GM19397 (cell line): ENCODE data around the gene SLC9A3.
"Not testable (repeated sequence)": the region's sequence is repeated elsewhere in the genome, so short reads cannot be mapped to it uniquely, and the experiment has no call there.

ENCODE experiments used
- ATAC-seq: cut with Tn5 transposase; IDR thresholded peaks from one replicate; pipeline ENCODE4 v1.9.1; 2021; ENCODE audit warnings: mild to moderate bottlenecking, moderate library complexity; ENCODE audit not compliant: unreplicated experiment

SLC9A3 gene

DNA sequence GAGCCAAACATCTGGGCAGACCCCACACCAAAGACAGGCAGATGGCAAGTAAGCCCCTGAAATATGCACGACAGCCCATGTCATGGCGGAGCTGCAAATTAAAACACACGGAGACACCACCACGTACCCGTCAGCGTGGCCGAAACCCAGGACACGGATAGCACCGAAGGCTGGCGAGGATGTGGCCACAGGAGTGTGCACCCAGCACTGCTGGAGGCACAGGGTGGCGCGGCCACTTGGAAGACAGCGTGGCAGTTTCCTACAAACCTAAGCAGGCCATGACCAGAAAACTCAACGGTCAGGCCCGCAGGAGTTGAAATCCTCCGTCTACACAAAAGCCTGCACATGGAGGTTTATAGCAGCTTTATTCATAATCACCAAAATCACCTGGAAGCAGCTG is 12.8 kb downstream of the SLC9A3 start:
- no peak for ATAC-seq

GRCh38 chr5:510521-510920 is 13.7 kb downstream of the SLC9A3 start:
- no peak for ATAC-seq

- no peak for ATAC-seq
These were observed 14.6 kb downstream of the SLC9A3 start for GRCh38 chr5:509611-510185.

GRCh38 chr5:507986-508575 is 16.2 kb downstream of the SLC9A3 start:
- not testable (repeated sequence) for ATAC-seq

DNA sequence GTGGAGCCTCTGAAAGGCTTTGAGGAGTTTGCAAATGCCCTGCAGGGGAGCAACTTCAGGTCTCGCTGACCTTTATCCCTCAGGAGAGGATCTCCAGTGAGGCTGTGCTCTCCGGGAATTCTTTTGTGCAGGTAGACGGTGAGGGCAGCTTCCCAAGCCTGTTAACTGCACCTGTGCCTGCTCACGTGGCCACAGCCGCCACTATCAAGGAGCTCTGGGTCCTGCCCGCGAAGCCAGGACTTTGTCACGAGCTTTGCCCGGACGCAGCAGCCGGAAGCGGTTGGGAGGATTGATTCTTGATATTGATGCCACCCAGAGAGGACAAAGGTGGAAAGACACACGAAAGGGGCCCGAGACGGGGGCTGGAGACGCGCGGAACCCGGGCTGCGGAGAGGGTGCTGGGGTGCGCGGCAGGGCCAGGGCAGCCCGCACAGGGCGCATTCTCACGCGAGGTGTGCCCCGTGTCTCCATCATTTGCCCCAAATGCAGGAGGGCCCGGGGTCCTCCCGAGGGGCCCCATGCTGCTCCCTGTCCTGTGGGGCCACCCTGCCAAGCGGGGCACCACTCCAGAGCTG is 18.2 kb downstream of the SLC9A3 start:
- ATAC-seq, result no peak

GRCh38 chr5:504326-505154 is 19.7 kb downstream of the SLC9A3 start:
- no peak for ATAC-seq

DNA sequence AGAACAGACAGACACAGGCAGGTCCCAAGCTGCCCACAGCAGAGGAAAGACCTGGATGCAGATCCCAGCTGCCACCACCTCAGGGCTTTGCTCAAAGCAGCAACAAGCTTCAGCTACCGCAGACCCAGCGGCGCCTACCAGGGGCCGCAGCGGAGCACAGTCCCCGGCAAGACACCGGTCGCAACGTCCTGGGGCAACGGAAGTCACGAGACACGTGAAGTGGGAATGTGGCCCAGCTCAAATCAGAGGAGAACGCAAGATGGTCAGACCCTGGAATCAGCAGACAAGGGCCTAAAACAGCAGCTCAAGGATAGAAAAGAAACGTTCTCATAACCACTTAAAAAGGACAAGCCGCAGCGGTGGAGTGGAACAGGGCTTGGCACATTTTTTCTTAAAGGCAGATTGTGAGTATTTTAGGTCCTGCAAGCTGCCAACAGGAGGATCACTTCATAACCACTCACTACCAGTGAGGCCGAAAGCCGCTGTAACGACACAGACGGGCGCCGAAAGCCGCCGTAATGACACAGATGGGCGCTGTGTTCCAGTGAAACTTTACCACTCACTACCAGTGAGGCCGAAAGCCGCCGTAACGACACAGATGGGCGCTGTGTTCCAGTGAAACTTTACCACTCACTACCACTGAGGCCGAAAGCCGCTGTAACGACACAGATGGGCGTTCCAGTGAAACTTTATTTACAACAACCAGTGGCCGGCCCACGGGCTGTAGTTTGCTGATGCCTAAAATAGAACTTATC is 21.7 kb downstream of the SLC9A3 start:
- ATAC-seq, result no peak

GRCh38 chr5:501831-502184 is 22.4 kb downstream of the SLC9A3 start:
- ATAC-seq, result no peak

DNA sequence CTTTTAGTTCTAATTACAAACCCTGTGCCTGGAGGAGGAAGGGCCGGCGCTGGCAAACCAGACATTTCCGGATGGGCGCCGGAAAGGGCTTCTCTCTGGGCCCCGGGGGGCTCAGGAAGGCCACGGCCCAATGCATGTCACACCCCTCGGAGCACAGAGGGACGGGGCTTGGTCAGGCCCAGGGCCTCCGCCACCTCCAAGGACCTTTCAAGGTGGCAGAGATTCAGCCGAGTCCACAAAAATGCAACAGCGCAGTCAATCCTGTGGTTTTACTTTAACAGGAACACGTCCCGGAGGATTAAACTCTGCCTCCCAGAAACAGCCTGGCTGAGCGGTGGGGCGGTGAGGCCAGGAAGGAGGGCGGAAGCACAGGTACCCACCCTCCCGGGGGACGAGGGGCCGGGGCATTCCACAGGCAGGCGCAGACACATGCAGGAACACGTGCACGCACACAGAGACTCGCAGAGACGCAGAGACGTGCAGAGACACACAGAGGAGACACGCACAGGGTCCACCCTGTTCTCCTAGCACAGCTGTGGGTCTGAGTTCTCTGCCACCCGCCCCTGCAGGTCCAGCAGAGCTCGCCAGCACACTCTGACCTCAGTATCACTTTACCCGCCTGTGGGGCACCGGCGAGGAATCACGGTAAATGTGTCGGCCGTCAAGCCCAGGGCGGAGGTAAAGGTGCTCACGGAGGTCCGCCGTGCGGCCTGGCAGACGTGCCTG is 23.0 kb downstream of the SLC9A3 start:
- no peak for ATAC-seq

DNA sequence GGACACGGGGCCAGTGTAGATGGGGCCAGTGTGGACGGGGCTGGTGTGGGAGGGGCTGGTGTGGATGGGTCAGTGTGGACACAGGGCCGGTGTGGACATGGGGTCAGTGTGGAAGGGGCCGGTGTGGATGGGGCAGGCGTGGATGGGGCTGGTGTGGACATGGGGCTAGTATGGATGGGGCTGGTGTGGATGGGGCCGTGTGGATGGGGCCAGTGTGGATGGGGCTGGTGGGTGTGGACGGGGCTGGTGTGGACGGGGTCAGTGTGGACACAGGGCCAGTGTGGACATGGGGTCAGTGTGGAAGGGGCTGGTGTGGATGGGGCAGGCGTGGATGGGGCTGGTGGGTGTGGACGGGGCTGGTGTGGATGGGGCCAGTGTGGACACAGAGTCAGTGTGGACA is 23.8 kb downstream of the SLC9A3 start:
- no peak for ATAC-seq

DNA sequence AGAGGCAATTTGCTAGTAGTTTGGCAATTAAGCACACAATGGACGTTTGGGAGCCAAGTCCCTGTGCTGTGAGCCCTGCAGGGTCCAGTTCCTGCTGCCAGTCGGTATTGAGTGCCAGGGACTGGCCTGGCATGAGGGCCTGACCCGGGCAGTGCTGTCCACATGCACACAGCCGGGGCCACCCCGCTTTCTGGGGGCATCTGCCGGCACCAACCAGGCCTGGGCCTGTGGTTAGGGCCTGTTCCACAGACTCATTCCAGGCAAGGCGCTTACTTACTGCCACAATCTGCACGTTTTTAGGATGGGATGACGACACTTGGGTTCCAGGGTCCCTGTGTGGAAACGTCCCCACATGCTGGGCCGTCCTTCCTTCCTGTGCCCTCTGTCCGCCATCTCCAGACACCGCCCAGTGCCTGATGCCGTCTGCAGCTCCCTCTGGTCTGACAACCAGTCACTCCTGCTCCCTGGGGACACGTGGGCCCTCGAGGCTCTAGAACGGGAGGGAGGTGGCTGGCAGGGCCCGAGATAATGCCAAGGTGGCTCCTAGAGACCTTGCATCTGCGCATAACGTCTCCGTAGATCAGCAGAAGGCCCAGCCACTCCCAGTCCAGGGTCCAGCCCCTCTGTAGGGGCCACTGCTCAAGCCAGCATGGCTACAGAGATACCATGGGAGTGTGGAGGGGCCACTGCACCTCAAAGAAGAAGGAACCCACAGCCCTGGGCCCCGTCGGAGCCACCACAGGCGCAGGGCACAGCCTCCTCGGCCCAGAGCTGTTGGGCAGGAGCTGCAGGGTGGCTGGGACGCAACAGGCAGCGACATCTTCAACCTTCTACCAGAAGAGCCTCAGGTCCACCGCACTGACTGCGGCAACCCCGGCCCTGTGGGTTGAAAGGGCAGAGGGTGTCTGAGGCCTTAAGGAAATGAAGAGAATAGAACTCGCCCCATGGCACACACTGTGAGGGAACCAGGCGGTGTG is 24.7 kb downstream of the SLC9A3 start:
- ATAC-seq, result no peak

DNA sequence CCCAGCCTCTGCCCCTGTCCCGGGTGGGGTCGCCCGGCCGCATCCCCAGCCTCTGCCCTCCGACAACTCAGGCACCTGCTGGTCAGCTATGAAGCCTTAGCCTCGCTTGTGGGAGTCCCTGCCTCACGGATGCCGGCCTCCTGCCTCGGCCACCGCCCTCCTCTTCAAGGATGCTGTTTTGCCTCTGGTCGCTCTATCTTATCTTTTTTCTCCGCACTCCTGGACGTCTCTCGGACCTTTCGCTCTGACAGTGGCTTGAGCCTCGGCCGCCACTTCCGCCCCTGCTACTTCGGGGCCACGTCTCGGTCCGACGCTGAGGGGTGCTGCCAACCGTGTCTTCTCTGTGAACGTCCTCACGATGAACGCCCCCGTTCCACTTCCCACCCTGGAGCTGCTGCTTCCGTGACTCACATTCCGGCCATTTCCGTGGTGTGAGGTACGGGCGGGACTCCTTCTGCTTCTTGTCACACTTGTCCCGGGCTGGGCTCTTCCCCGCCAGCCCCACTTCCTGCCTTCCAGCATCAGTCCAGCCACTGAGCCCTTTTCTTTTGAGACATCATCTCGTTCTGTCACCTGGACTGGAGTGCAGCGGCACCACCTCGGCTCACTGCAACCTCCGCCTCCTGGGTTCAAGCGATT is 26.3 kb downstream of the SLC9A3 start:
- ATAC-seq, result no peak

DNA sequence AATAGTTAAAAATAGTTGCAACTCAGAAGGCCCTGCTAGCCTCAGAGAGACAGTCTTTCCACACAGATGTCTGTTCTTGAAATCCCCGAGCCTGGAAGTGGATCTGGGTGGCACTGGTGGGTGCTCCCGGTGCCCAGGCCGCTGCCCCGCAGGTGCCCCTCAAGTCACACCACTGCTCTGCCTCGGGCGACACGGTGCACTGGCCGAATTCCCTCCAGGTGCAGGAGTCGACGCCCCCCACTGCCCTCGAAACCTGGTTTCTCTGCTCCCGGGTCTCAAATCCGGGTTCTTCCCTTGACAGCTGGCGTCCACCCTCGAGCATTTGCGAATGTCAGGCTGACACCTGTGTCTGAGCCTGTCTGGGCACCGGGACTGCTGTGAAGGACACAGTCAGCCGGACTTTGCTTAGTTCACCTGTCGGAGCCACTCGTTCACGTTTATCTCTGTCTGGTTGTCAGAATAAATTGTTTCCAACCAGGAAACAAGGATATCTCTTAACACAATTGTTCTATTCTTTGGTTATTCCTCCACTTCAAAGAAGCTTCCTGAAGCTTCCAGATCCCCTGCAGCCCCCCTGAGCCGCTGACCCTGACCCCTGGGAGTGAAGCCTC is 27.1 kb downstream of the SLC9A3 start:
- no peak for ATAC-seq

DNA sequence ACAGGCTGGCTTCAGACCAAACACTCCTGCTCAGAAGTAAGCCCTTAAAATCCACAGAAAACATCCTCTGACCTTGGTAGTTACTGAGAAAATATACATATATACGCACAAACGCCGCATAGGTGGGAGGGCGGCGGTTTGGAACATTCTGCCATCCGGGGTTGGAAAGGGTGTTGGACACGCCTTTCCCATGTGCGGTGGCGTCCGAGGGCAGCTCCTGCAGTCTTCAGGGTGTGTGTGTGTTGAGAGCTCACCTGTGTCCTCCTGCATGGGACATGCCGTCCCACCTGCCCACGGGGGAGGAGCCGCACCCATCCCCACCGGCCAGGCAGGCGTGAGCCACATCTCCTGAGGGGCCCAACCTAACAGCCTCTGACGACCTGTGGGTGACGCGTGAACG is 28.2 kb downstream of the SLC9A3 start:
- ATAC-seq, result no peak

DNA sequence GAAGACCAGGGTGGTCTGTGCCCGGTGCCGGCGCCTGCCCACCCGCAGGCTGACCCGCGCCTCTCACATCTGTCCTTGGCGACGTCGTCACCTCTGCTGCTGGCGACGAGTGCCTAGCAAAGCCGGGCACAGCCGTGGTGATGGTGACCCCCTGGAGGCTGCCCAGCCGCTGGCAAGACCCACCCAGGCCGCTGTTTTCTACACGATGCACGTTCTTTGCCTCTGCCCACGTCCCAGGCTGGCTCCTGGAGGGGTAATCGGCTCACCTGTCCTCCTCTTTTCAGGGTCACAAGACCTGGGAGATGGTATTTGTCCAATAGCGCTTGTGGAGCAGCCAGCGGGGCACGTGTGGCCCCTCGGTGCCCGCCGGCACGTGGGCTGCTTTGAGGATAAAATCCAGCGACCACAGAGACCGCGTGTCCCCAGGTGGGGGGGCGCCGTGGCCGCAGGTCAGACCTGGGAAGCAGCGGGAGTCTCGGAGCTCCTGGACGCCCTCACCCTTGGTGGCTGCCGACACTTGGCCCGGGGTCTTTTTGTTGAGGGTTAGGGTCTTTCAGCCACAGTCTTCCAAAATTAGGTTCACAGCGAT is 29.5 kb downstream of the SLC9A3 start:
- ATAC-seq, result no peak

DNA sequence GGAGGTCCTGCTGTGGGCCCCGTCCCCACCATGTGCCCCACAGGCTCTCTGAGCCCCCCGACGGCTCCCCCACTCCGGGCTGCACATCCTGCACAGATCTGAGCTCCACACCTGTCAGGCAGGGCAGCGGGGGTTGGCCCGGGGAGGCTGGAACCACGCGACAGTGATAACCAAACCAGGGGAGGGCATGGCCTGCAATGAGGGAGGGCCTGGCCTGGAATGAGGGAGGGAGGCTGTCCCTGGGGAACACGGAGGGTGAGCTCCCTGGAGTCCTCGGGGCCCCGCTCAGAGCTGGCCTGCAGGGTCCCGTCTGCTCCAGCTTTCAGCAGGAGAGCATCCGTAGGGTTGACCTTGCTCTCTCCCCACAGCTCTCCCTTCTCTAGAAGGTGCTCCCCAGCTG is 30.5 kb downstream of the SLC9A3 start:
- no peak for ATAC-seq

DNA sequence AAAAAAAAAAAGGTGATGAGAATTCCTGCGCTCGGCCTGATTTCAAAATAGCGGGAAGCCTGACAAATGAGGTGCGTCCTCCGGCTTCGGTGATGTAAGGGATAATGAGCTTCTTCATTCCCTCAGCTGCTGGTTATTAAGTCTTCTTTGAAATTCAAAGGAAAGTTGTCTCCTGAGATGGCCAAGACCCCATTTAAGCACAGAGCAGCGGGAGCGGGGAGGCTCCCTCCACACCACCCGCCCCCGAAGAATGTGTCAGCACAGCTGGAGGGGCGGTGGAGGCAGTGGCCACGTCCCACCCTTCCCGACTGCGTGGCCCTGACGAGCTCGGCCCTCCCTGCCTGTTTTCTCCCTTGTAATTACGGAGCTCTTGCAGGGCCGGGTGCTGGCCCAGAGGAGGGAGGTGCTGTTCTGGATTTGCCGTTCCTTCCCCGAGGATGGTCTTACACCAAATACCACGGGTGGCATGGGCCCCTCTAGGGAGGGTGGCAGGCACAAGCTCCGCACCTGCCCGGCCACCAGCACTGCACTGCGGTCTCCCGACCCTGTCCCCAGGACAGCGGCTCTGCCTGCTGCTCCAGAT is 31.0 kb downstream of the SLC9A3 start:
- no peak for ATAC-seq
